ENCODE results near the gene KRT77.

Gene KRT77

GRCh38 chr12:52735106-52735505, 31.8 kb upstream of the KRT77 start:
- H3K36me3 ChIP-seq (ENCODE audit: low read depth) = no peaks in the 10 kb centered on the region
- no peaks in the 10 kb centered on the region for H3K4me1 ChIP-seq (ENCODE audit: insufficient read depth, poor library complexity, severe bottlenecking)
- DNase-seq (ENCODE audit: low spot score) (no peak), ATAC-seq (ENCODE audit: low read depth) (no peak)
- H3K27me3 ChIP-seq (ENCODE audit: insufficient read depth, poor library complexity, severe bottlenecking) = peaks cover 5% of the 10 kb centered on the region
- H3K27ac ChIP-seq (ENCODE audit: poor library complexity, severe bottlenecking) = no peak overlapping the region
- H3K4me3 ChIP-seq (ENCODE audit: severe bottlenecking) = no peak overlapping the region
- H3K9me3 ChIP-seq (ENCODE audit: severe bottlenecking) = no peaks in the 10 kb centered on the region
- no peak for TF ChIP-seq CTCF (IDR thresholded peaks at IDR 0.05; ENCODE audit: poor library complexity, severe bottlenecking)

- Histone ChIP-seq H3K27me3 (ENCODE audit: insufficient read depth, poor library complexity, severe bottlenecking) (no peaks in the 10 kb centered on the region), H3K4me3 (ENCODE audit: severe bottlenecking) (no peak overlapping the region), H3K4me1 (ENCODE audit: insufficient read depth, poor library complexity, severe bottlenecking) (no peaks in the 10 kb centered on the region), H3K27ac (ENCODE audit: poor library complexity, severe bottlenecking) (no peak overlapping the region), H3K36me3 (ENCODE audit: low read depth) (no peaks in the 10 kb centered on the region), H3K9me3 (ENCODE audit: severe bottlenecking) (no peaks in the 10 kb centered on the region)
- no peak for ATAC-seq (ENCODE audit: low read depth)
- no peak for DNase-seq (ENCODE audit: low spot score)
- no peak for TF ChIP-seq CTCF (IDR thresholded peaks at IDR 0.05; ENCODE audit: poor library complexity, severe bottlenecking)
Measured at GRCh38 chr12:52730793-52731192, 27.5 kb upstream of the KRT77 start.

GRCh38 chr12:52730383-52730782, 27.1 kb upstream of the KRT77 start:
- no peak for DNase-seq (ENCODE audit: low spot score)
- no peak for ATAC-seq (ENCODE audit: low read depth)
- Histone ChIP-seq H3K27me3 (ENCODE audit: insufficient read depth, poor library complexity, severe bottlenecking) (no peaks in the 10 kb centered on the region), H3K4me1 (ENCODE audit: insufficient read depth, poor library complexity, severe bottlenecking) (no peaks in the 10 kb centered on the region), H3K4me3 (ENCODE audit: severe bottlenecking) (no peak overlapping the region), H3K36me3 (ENCODE audit: low read depth) (no peaks in the 10 kb centered on the region), H3K9me3 (ENCODE audit: severe bottlenecking) (no peaks in the 10 kb centered on the region), H3K27ac (ENCODE audit: poor library complexity, severe bottlenecking) (no peak overlapping the region)
- no peak for TF ChIP-seq CTCF (IDR thresholded peaks at IDR 0.05; ENCODE audit: poor library complexity, severe bottlenecking)

- no peak overlapping the region for H3K4me3 ChIP-seq (ENCODE audit: severe bottlenecking)
- no peak for TF ChIP-seq CTCF (IDR thresholded peaks at IDR 0.05; ENCODE audit: poor library complexity, severe bottlenecking)
- ATAC-seq (ENCODE audit: low read depth) (no peak), DNase-seq (ENCODE audit: low spot score) (no peak)
- H3K9me3 ChIP-seq (ENCODE audit: severe bottlenecking) = no peaks in the 10 kb centered on the region
- no peaks in the 10 kb centered on the region for H3K27me3 ChIP-seq (ENCODE audit: insufficient read depth, poor library complexity, severe bottlenecking)
- no peaks in the 10 kb centered on the region for H3K36me3 ChIP-seq (ENCODE audit: low read depth)
- H3K4me1 ChIP-seq (ENCODE audit: insufficient read depth, poor library complexity, severe bottlenecking) = no peaks in the 10 kb centered on the region
- no peak overlapping the region for H3K27ac ChIP-seq (ENCODE audit: poor library complexity, severe bottlenecking)
Measured at GRCh38 chr12:52729147-52729546, 25.8 kb upstream of the KRT77 start.

- Histone ChIP-seq H3K27ac (ENCODE audit: poor library complexity, severe bottlenecking) (no peak overlapping the region), H3K4me3 (ENCODE audit: severe bottlenecking) (no peak overlapping the region), H3K9me3 (ENCODE audit: severe bottlenecking) (no peaks in the 10 kb centered on the region), H3K36me3 (ENCODE audit: low read depth) (no peaks in the 10 kb centered on the region), H3K27me3 (ENCODE audit: insufficient read depth, poor library complexity, severe bottlenecking) (no peaks in the 10 kb centered on the region), H3K4me1 (ENCODE audit: insufficient read depth, poor library complexity, severe bottlenecking) (no peaks in the 10 kb centered on the region)
- no peak for TF ChIP-seq CTCF (IDR thresholded peaks at IDR 0.05; ENCODE audit: poor library complexity, severe bottlenecking)
- DNase-seq (ENCODE audit: low spot score) (no peak), ATAC-seq (ENCODE audit: low read depth) (no peak)
Measured at GRCh38 chr12:52728374-52728773, 25.1 kb upstream of the KRT77 start.
